Measurements from ENCODE around the gene BLACAT1. TPM values are rescaled to one million over a fixed set of nuclear protein-coding genes. Genes with fewer than 3 reads are reported as not detected.
A peak's percentile ranks its signal among the peaks of the same experiment; 100 is the strongest.

The BLACAT1 gene
- total and polyA plus RNA-seq, 9 of the 15 experiments (the other 6 are each of a cell fraction or from before 2014, with no cell fraction given): 0.10 to 5.9 (median 0.73) TPM

GRCh38 chr1:205424901-205425600 lies 30.8 kb downstream of the BLACAT1 start:
- Histone ChIP-seq H4K20me1 (replicated peaks; ENCODE audit: control insufficient read depth, insufficient read depth, low read length) (0 out of 2 replicates have a peak, but pooled peaks cover 4% of the 10 kb centered on the region), H3K9me3 (replicated peaks; ENCODE audit: control insufficient read depth, insufficient read depth, low read depth, low read length) (no peaks in the 10 kb centered on the region), H3K4me2 (ENCODE audit: insufficient read depth, low read length) (no peak overlapping the region), H3K9ac (ENCODE audit: insufficient read depth in 1 of 2, low read depth in 2 of 2, low read length in 2 of 2) (no peak overlapping the region), H3K9me1 (ENCODE audit: control insufficient read depth, insufficient read depth, low read length) (no peaks in the 10 kb centered on the region), H2AFZ (ENCODE audit: low read depth, low read length) (no peak overlapping the region), H3K79me2 (ENCODE audit: control insufficient read depth, insufficient read depth, low read length) (no peaks in the 10 kb centered on the region), H3K27ac (ENCODE audit: extremely low read depth, low read depth, low read length) (no peak overlapping the region), H3K27me3 (ENCODE audit: control insufficient read depth in 2 of 2, insufficient read depth in 2 of 2, low read length in 2 of 2) (peaks cover 30 to 51% of the 10 kb centered on the region in 2 experiments), H3K36me3 (ENCODE audit: control insufficient read depth, insufficient read depth, low read length) (no peaks in the 10 kb centered on the region), H3K4me3 (no peak overlapping the region), H3K4me1 (replicated peaks in 1 of 2; ENCODE audit: control insufficient read depth in 2 of 2, insufficient read depth in 2 of 2, low read length in 2 of 2) (no peaks in the 10 kb centered on the region)
- WGBS (ENCODE audit: insufficient coverage, low coverage, missing lambda C conversion rate): 1% methylated on average over 8 of the region's 8 CpGs
- ChIA-PET POLR2A (interaction anchor here (0.5 to 1.8 kb wide), 3 partner anchors 9 to 159 kb away, joined by 3 to 4 read pairs (median 3); no protein-coding TSS in a partner anchor), CTCF (ENCODE audit: low intra/inter-chr PET ratio) (no interaction called here)
- FAIRE-seq (no peak), DNase-seq (ENCODE audit: extremely low read depth in 1 of 4, low spot score in 3 of 4) (no peak), ATAC-seq (no peak)
- BruUV-seq (replicated peaks): no TSS peak
- TF ChIP-seq ZNF431 (CRISPR knock-in tag; IDR thresholded peaks at IDR 0.05) (no peak), ZKSCAN1 (IDR thresholded peaks at IDR 0.05; ENCODE audit: low read depth, low read length) (0 out of 2 replicates have a peak, but pooled peaks have one; percentile 25)
- in situ Hi-C loops (cut with MboI) (no loop called here), intact Hi-C loops (cut with micrococcal nuclease) (no loop called here)

- no peak overlapping the region for H2AFZ ChIP-seq (ENCODE audit: low read depth, low read length)
- in situ Hi-C loops (cut with MboI): no loop called here
- no peaks in the 10 kb centered on the region for H3K9me3 ChIP-seq (replicated peaks; ENCODE audit: control insufficient read depth, insufficient read depth, low read depth, low read length)
- no peak overlapping the region for H3K9ac ChIP-seq (ENCODE audit: insufficient read depth in 1 of 2, low read depth in 2 of 2, low read length in 2 of 2)
- H3K4me2 ChIP-seq (ENCODE audit: insufficient read depth, low read length): no peak overlapping the region
- H3K4me1 ChIP-seq (replicated peaks in 1 of 2; ENCODE audit: control insufficient read depth in 2 of 2, insufficient read depth in 2 of 2, low read length in 2 of 2): no peaks in the 10 kb centered on the region
- no peaks in the 10 kb centered on the region for H3K36me3 ChIP-seq (ENCODE audit: control insufficient read depth, insufficient read depth, low read length)
- intact Hi-C loops (cut with micrococcal nuclease): no loop called here
- CTCF ChIA-PET (ENCODE audit: low intra/inter-chr PET ratio): interaction anchor here (1.1 kb wide), 1 partner anchor 62 kb away, joined by 5 read pairs; no protein-coding TSS in a partner anchor
- H3K79me2 ChIP-seq (ENCODE audit: control insufficient read depth, insufficient read depth, low read length): no peaks in the 10 kb centered on the region
- no peak overlapping the region for H3K4me3 ChIP-seq
- H3K27me3 ChIP-seq (ENCODE audit: control insufficient read depth in 2 of 2, insufficient read depth in 2 of 2, low read length in 2 of 2): peaks cover 38 to 53% of the 10 kb centered on the region in 2 experiments
- ATAC-seq: no peak
- no peak overlapping the region for H3K27ac ChIP-seq (ENCODE audit: extremely low read depth, low read depth, low read length)
- 2% methylated on average over 6 of the region's 6 CpGs for WGBS (ENCODE audit: insufficient coverage, low coverage, missing lambda C conversion rate)
- H3K9me1 ChIP-seq (ENCODE audit: control insufficient read depth, insufficient read depth, low read length): no peaks in the 10 kb centered on the region
- no peak for FAIRE-seq
- 0 out of 2 replicates have a peak, but pooled peaks cover 2% of the 10 kb centered on the region for H4K20me1 ChIP-seq (replicated peaks; ENCODE audit: control insufficient read depth, insufficient read depth, low read length)
- no TSS peak for BruUV-seq (replicated peaks)
- DNase-seq (ENCODE audit: extremely low read depth in 1 of 4, low spot score in 3 of 4): no peak
- POLR2A ChIA-PET: interaction anchor here (0.6 to 1.3 kb wide), 2 partner anchors 8 to 98 kb away, joined by 4 read pairs; no protein-coding TSS in a partner anchor
- TF ChIP-seq HMGXB4 (CRISPR knock-in tag; IDR thresholded peaks at IDR 0.05): no peak
- TF ChIP-seq CBX2 (IDR thresholded peaks at IDR 0.05; ENCODE audit: insufficient read depth, low read length, poor library complexity, severe bottlenecking): peak; percentile 44
Measured at GRCh38 chr1:205423814-205424399, 31.9 kb downstream of the BLACAT1 start.
